CD4-positive, alpha-beta T cell treated with Interleukin-4 for 4 hours (primary cell): ENCODE data around the gene GIPC3.
"Not testable (repeated sequence)": the region's sequence is repeated elsewhere in the genome, so short reads cannot be mapped to it uniquely, and the experiment has no call there.

Experiments used
- DNase-seq: peaks from one replicate; pipeline ENCODE4 v3.0.0-alpha.2; 2020

GIPC3 gene

GRCh38 chr19:3619631-3620012, 34.3 kb downstream of the GIPC3 start:
- no peak for DNase-seq

- DNase-seq: no peak
Measured at GRCh38 chr19:3620145-3620816, 35.0 kb downstream of the GIPC3 start.

- no peak for DNase-seq
Measured at GRCh38 chr19:3620817-3621547, 35.7 kb downstream of the GIPC3 start.

GRCh38 chr19:3621689-3622088, 36.4 kb downstream of the GIPC3 start:
- DNase-seq: no peak

- no peak for DNase-seq
Measured at GRCh38 chr19:3622224-3622623, 36.9 kb downstream of the GIPC3 start.

DNA sequence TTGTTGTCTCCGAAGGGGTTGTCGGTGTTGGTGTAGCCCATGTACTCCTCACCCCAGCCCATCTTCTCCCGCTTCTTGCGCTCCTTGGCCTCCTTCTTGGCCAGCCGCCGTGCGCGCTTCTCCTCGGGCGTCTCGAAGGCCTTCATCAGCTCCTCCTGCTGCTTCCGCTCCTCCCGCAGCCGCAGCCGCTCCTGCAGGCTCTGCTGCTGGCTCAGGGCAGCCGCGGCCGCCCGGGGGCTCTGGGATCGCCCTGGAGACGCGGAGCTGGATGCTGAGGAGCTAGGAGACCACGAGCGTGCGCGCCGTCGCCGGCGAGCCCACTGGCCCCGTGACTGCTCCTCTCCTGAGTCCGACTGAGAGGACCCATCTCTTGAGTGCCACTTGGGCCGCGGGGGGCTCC, 38.4 kb downstream of the GIPC3 start:
- no peak for DNase-seq

- DNase-seq: no peak
Measured at GRCh38 chr19:3625996-3626472, 40.8 kb downstream of the GIPC3 start.

DNA sequence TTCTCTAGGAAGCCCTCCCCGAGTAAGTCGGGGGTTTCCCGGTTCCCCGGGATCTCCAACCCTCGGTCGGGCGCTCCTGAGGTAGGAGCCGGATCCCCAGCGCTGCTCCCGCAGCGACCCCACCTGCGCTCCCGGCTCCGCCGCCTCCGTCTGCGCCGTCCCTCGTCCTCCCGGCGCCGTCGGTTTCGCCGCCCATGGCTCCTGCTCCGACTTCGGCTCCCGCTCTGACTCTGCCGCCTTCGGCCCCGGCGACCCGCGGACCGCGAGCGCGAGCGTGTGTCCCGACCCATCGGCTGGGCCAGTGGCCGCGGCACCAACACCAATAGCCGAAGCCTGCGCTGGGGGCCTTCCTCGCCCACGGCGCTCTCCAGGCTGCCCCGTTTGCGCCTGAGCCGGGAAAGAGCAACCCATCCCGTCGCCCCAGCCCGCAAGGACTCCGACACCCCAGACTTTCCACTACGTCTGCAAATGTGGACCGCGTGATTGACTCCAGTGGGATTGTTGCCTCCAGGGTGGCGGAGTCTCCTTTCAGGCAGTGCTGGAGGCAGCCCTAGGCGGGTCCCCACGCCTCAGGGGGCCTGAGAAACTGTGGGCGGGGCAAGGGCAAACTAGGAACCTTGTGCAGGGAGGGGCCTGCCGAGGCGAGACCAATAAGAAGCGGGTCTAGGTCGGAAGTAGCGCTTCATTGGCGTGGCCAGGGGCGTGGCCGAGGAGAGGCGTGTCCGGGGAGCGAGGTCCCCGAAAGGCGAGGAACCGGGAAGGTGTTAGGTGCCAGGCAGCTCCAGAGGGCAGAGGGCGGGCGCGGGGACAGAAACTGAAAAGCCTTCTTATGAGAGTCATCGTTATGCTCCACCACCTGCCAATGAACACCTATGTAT, 41.4 kb downstream of the GIPC3 start, which contains the start of gene CACTIN:
Gene CACTIN (minus strand): TSS at position 318 of the 878 bp plus-strand sequence. CDS start 28 bp downstream, at position 290.
- DNase-seq: peak; percentile 98

GRCh38 chr19:3627351-3627723, 42.1 kb downstream of the GIPC3 start:
- DNase-seq: no peak

DNA sequence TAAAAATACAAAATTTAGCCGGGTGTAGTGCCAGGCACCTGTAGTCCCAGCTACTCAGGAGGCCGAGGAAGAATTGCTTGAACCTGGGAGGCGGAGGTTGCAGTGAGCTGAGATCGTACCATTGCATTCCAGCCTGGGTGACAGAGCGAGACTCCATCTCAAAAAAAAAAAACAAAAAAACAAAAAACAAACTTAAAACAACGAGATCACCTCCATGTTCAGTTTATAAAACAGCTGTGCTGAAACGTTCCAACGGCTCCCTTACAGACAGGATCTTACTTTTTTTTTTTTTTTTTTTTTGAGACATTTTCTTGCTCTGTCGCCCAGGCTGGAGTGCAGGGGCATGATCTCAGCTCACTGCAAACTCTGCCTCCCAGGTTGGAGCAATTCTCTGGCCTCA, 43.5 kb downstream of the GIPC3 start:
- DNase-seq: not testable (repeated sequence)

DNA sequence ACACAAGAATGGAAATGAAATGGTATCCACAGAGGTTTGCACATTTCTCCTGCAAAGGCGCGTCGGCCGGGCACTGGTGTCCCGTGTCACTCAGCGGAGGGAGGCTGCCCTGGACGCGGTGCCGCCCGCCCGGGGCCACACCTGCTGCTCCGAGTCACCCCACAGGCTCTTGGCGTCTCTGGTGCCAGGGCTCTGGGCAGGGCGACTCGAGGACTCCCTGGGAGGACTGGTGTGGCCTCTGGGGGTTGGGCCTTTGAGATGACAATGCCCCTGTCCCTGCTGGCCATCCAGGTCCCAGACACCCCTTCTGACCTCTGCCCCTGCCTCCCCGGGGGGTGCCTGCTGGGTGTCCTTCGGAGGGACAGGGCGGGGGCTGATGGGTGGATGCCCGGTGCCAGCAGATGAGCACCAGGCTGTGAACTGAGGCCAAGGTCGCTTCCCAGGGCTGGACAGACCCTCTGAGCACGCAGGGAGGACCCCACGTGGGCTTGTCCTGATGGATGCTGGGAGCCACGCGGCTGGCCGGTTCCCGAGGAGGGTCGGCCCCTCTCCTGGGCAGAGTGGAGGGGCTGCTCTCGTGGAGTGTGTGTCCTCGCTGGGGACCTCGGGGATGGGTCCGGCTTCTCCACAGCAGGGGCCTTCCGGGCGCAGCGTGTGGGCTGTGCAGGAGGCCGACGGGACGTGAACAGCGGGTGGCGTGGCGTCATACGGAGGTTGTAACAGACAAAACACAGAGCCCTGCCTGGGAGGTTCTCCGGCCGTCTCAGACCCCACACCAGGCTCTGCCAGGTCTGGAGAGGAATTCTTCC, 46.0 kb downstream of the GIPC3 start:
- DNase-seq: no peak

- DNase-seq: no peak
Measured at GRCh38 chr19:3632098-3632497, 46.8 kb downstream of the GIPC3 start.

- DNase-seq: no peak
Measured at GRCh38 chr19:3632739-3633558, 47.7 kb downstream of the GIPC3 start.

DNA sequence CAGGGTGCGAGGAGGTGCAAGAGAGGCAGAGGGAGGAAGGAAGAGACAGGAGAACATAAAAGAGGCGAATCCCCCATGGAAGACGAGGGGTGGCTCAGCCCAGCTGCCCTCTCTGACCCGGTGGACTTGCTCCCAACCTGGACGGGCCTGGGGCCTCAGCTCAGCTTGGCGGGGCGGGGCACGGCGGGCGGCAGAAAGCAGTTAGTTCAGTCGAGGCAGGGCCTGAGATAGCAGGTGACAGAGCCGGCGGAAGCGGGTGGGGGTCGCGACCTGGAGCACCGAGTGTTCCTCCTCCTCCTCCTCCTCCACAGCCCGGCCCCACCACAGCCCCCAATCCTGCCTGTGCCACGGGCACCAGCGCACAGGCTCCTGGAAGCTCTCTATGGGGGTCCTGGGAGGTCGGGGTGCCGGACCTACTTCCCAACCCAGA, 48.3 kb downstream of the GIPC3 start:
- DNase-seq: no peak

- DNase-seq: no peak
Measured at GRCh38 chr19:3634496-3635045, 49.3 kb downstream of the GIPC3 start.

DNA sequence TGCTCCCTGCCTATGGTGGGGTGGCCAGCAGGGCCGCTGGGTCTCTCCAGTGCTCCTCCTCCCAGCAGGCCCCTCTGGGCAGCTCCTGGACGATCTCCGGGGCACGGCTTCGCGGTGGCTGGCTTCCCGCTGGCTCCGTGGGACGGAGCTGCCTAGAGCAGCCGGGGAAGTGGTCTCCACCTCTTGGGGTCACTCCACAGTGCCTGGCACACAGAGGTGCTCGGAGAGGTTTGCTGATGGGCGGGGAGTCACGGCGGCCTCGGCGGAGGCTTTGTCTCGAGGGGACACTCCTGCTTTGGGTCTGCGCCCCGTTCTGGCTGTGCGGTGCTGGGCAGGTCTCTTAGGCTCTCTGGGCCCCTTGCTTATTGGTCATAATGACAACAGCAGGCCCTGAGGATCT, 51.2 kb downstream of the GIPC3 start:
- no peak for DNase-seq

DNA sequence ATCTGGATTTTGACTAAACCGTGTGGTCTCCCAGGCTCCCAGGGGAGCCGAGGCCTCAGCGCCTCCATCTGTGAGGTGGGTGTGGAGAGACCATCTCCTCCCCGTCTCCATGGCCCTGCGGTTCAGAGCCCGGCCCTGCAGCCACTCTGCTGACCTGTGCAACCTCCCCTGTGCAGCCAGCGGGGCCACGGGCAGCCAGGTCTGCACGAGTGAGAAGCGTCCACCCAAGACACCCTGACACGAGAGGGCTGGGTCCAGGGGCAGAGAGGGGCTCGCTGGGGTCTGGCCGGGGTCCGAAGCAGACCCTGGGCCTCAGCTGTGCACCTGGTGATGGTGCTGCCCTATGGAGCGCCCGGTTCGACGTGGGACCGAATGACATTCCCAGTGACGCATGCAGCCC, 51.7 kb downstream of the GIPC3 start:
- no peak for DNase-seq

GRCh38 chr19:3637621-3638020, 52.3 kb downstream of the GIPC3 start:
- DNase-seq: no peak

GRCh38 chr19:3638208-3639193, 53.2 kb downstream of the GIPC3 start:
- DNase-seq: no peak

DNA sequence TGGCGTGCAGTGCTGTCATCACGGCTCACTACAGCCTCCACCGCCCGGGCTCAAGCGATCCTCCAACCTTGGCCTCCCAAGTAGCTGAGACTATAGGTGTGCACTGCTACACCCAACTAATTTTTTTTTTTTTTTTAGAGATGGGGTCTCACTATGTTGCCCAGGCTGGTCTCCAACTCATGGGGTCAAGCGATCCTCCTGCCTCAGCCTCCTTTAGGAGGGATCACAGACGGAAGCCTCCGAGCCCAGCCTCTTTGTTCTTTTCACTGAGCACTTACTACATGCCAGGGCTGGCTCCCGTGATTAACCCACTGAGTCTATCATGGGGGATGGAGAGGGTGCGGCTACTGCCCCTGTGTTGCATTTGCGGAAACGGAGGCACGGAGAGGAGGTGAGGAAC, 54.2 kb downstream of the GIPC3 start:
- DNase-seq: no peak
